Ovary (tissue), 3 donors: ENCODE results near the gene FEM1C.

Experiments
- CTCF ChIP-seq, 3 donors: fragments of 450-650 bp in 2 of 3; fragments of 200-600 bp in 1 of 3; IDR thresholded peaks; one replicate each; pipeline versions ENCODE4 v1.5.1 to v1.8.0; 2016 to 2022; ENCODE audit warnings: antibody characterized with exemption in 3 of 3, mild to moderate bottlenecking in 1 of 3
- POLR2A ChIP-seq: fragments of 450-650 bp; IDR thresholded peaks from one replicate; pipeline ENCODE4 v1.6.1; 2017; ENCODE audit warnings: antibody characterized with exemption, mild to moderate bottlenecking, moderate library complexity
- donor health status: DM: no; HTN: no; CAD: no.

GRCh38 chr5:115542651-115543364 is 1.8 kb downstream of the FEM1C start:
- TF ChIP-seq POLR2A (no peak), CTCF (IDR thresholded peaks at IDR 0.05) (no peak)
